ENCODE results near the gene TRIM17.

- no peak for TF ChIP-seq POLR2A (IDR thresholded peaks at IDR 0.05)
- TF ChIP-seq, protein P1, sequence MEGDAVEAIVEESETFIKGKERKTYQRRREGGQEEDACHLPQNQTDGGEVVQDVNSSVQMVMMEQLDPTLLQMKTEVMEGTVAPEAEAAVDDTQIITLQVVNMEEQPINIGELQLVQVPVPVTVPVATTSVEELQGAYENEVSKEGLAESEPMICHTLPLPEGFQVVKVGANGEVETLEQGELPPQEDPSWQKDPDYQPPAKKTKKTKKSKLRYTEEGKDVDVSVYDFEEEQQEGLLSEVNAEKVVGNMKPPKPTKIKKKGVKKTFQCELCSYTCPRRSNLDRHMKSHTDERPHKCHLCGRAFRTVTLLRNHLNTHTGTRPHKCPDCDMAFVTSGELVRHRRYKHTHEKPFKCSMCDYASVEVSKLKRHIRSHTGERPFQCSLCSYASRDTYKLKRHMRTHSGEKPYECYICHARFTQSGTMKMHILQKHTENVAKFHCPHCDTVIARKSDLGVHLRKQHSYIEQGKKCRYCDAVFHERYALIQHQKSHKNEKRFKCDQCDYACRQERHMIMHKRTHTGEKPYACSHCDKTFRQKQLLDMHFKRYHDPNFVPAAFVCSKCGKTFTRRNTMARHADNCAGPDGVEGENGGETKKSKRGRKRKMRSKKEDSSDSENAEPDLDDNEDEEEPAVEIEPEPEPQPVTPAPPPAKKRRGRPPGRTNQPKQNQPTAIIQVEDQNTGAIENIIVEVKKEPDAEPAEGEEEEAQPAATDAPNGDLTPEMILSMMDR (IDR thresholded peaks at IDR 0.05), result no peak
Measured at GRCh38 chr1:228378873-228379460, 37.7 kb downstream of the TRIM17 start.

All from testis (tissue), 2 donors.